ENCODE measurements around the gene C16orf87. TPM values are rescaled to one million over a fixed set of nuclear protein-coding genes. Genes with fewer than 3 reads are reported as not detected.

C16orf87 gene
- total RNA-seq, 1 donor from 2014 or later: 5.3 TPM

DNA sequence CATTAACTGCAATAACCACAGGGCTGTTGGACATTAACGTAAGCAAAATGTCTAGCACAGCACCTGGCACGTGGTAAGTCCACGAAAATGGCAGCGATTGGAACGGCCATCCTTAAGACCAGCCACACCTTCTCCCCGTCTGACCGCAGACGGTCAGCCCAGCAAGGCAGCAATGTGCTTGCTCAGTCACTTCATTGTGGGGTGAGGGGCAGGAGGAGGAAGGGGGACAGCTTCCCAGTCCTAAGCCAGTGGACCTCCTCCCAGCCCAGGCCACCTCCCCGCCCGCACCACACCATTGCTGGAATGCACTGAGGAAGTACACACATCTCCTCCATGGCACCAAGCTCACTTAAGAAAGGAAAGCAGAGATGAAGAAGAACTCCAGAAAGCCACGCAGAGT, 74.2 kb downstream of the C16orf87 start:
- Histone ChIP-seq H3K27me3 (ENCODE audit: control insufficient read depth, insufficient read depth, low read length) (peaks cover 13% of the 10 kb centered on the region), H3K4me3 (ENCODE audit: low read depth, low read length) (no peak overlapping the region), H3K36me3 (ENCODE audit: control insufficient read depth, insufficient read depth, low read length) (no peaks in the 10 kb centered on the region)
- TF ChIP-seq, protein P1, sequence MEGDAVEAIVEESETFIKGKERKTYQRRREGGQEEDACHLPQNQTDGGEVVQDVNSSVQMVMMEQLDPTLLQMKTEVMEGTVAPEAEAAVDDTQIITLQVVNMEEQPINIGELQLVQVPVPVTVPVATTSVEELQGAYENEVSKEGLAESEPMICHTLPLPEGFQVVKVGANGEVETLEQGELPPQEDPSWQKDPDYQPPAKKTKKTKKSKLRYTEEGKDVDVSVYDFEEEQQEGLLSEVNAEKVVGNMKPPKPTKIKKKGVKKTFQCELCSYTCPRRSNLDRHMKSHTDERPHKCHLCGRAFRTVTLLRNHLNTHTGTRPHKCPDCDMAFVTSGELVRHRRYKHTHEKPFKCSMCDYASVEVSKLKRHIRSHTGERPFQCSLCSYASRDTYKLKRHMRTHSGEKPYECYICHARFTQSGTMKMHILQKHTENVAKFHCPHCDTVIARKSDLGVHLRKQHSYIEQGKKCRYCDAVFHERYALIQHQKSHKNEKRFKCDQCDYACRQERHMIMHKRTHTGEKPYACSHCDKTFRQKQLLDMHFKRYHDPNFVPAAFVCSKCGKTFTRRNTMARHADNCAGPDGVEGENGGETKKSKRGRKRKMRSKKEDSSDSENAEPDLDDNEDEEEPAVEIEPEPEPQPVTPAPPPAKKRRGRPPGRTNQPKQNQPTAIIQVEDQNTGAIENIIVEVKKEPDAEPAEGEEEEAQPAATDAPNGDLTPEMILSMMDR (IDR thresholded peaks at IDR 0.05; ENCODE audit: insufficient read depth, low read length, severe bottlenecking): no peak
- DNase-seq (ENCODE audit: low read depth): no peak
- no peak for FAIRE-seq

DNA sequence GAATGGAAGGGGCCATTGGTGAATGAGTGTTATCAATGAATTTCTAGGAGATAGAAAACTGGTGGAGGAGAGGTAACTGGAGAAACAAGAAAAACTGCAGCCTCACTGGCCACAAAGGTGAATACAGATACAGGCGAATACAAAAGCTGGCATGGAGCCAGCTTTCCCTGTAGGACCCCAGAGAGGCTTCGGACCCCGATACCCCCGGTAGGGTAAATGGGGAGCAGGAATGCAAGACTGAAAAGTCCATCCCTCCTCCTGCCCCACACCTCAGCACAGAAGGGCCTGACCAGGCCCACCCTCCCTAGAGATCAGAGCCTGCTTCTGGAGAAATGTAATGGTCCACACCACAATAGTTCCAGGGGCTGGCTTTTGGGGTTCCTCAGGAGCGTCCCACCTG, 78.0 kb downstream of the C16orf87 start:
- Histone ChIP-seq H3K36me3 (ENCODE audit: control insufficient read depth, insufficient read depth, low read length) (no peaks in the 10 kb centered on the region), H3K4me3 (ENCODE audit: low read depth, low read length) (no peak overlapping the region), H3K27me3 (ENCODE audit: control insufficient read depth, insufficient read depth, low read length) (peaks cover 11% of the 10 kb centered on the region)
- TF ChIP-seq, protein P1 (IDR thresholded peaks at IDR 0.05; ENCODE audit: insufficient read depth, low read length, severe bottlenecking): no peak
- DNase-seq (ENCODE audit: low read depth) (no peak), FAIRE-seq (no peak)

DNA sequence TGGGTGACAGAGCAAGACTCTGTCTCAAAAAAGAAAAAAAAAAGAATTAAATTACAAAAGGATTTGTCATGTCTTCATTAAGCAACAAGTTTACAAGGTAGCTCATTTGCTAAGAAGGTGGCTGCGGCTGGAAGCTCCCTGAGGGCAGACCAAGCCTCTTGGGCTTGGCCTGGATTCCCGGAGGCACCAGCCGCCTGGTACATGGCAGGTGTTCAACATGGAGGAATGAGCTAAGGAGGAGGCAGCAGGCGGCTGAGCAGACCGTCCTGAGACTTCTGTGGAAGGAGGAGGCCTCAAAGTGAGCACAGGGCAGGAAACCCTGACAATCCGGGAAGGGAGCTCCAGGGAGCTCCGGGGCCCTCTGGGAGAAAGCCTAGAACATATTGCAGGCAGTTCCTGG, 79.6 kb downstream of the C16orf87 start:
- no peak for DNase-seq (ENCODE audit: low read depth)
- peaks cover 3% of the 10 kb centered on the region for H3K27me3 ChIP-seq (ENCODE audit: control insufficient read depth, insufficient read depth, low read length)
- no peak for FAIRE-seq
- TF ChIP-seq, protein P1 (IDR thresholded peaks at IDR 0.05; ENCODE audit: insufficient read depth, low read length, severe bottlenecking): no peak
- no peak overlapping the region for H3K4me3 ChIP-seq (ENCODE audit: low read depth, low read length)
- H3K36me3 ChIP-seq (ENCODE audit: control insufficient read depth, insufficient read depth, low read length): no peaks in the 10 kb centered on the region

DNA sequence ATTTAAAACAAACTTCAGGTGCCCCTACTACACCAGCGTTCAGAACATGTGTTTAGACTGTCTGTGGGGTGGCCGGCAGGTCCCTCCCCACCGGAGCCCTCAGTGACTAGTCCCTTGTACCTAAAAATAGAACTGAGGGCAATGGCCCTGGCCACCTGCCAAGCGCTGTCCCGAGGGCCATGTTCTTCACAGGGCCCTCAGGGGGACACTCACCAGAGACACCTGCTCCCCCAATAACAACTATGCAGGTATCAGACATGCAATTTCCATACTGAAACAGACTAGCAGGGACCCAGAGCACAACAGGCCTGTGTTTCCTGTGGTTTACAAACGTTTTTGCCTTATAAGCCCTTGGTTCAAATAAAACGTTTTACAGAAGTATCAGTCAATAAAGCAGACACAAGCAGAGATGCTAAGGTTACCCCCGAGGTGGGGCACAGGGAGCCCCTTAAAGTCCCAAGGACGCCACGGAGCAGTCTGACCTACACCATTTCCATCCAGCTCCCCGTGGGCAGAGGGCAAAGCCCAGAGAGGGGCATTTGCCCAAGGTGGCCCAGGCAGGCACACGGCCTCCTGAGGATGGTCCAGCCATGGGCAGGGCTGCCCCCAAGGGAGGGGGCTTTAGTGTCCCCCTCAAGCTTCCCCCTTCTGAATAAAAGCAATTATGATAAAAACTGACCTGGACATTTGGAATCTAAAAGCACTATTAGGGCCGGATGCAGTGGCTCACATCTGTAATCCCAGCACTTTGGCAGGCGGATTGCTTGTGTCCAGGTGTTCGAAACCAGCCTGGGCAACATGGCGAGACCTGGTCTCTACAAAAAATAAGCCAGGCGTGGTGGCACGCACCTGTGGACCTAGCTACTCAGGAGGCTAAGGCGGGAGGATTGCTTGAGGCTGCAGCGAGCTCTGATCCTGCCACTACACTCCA, 81.9 kb downstream of the C16orf87 start:
- Histone ChIP-seq H3K36me3 (ENCODE audit: control insufficient read depth, insufficient read depth, low read length) (no peaks in the 10 kb centered on the region), H3K27me3 (ENCODE audit: control insufficient read depth, insufficient read depth, low read length) (no peaks in the 10 kb centered on the region), H3K4me3 (ENCODE audit: low read depth, low read length) (no peak overlapping the region)
- FAIRE-seq (no peak), DNase-seq (ENCODE audit: low read depth) (no peak)
- TF ChIP-seq, protein P1 (IDR thresholded peaks at IDR 0.05; ENCODE audit: insufficient read depth, low read length, severe bottlenecking): no peak

DNA sequence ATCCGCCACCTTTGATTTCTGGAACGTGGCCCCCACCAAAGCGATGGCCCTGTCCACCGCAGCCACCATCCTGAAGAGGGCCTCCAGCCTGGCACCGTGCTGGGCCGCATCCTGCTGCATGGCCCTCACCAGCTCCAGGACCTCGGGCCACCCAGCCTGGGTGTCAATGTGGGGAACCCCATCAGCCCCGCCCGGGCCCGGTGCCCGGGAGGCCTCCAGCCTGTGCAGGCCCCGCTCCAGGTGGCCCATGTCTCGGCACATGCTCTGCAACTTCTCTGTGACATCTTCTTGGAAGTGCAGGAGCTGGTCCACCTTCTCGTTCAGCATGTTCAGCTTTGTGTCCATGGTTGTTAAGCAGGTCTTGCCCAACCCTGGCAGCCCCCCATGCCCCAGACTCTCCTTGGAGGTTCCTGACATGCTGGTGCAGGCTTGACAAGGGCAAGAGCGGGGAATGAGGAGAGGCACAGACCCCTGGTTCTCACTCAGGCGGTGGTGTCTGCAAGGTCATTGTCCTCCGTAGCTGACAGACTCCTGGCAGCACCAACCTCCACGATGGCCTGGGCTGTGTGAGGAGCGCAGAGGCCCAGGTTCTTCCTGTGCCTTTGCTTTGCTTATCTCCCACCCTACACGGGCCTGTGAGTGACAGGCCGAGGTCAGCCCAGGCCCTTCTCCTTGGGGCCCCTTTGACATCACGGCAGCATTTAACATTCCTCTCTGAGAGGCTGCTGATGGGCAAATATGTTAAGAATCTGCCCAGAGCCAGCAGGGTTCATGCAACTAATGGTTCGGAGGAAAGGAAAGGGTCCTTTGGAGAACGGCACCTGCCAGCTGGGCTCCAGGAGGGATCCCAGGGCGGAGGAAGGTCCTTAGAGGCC, 83.0 kb downstream of the C16orf87 start, which contains the start of gene MYLK3:
MYLK3 (minus strand) TSS at position 568 of the 875 bp plus-strand sequence; CDS start at position 417, 151 bp downstream.
- Histone ChIP-seq H3K4me3 (ENCODE audit: low read depth, low read length) (no peak within 1 kb of the TSS), H3K36me3 (ENCODE audit: control insufficient read depth, insufficient read depth, low read length) (no peaks in the 10 kb centered on the region), H3K27me3 (ENCODE audit: control insufficient read depth, insufficient read depth, low read length) (no peaks in the 10 kb centered on the region)
- no peak for DNase-seq (ENCODE audit: low read depth)
- FAIRE-seq: no peak
- TF ChIP-seq, protein P1 (IDR thresholded peaks at IDR 0.05; ENCODE audit: insufficient read depth, low read length, severe bottlenecking): no peak
